ENCODE data around the gene WDR55. TPM values are rescaled to one million over a fixed set of nuclear protein-coding genes. Genes with fewer than 3 reads are reported as not detected.
A peak's percentile ranks its signal among the peaks of the same experiment; 100 is the strongest.

Gene WDR55
- total and polyA plus RNA-seq, 2 of the 13 experiments (the other 11 are each of a cell fraction or from before 2014, with no cell fraction given), result 17.7 to 18.2 TPM

DNA sequence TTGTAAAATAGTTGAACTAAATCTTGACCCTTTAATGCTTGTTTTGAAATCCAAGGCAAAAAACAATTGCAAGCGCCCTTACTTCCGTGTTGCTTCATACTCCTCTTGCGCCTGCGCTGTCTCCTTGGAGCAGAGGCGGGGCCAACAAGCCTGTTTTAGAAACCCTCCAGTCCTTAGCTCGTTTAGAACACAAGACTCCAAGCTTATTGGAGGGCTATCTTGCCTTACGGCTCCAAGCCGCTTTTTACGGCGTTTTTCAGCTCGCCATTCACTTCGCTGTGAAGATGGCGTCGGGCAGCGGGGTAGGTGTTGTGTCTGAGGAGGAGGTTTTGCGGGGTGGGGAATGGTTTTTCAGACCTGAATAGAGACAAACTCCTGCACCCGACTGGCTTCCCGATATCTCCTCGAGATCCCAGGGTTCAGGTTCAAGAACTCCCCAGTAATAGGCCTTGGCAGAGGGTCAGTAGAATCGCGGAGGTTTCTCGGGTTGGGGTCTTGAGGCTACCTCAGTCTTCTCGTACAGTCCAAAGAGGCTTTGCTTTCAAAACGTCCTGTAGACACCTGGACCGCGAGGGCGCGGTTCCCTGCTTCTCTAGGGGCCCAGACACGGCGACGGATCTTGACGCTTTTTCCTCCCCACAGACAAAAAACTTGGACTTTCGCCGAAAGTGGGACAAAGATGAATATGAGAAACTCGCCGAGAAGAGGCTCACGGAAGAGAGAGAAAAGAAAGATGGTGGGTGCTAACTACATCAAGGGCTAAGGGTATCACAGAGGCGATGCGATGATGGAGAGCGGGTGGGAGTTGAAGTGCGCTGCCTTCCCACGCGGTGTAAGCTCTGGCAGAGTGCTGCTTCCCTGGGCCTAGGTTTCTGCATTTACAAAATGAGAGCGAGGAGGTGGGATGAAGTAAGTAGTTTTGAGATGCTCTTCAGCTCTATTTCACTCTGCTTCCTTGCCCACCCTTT lies 35.8 kb downstream of the WDR55 start, which contains the start of gene ZMAT2 (continued):
- TF ChIP-seq HBP1 (CRISPR knock-in tag; IDR thresholded peaks at IDR 0.05; ENCODE audit: low read depth), result peak; percentile 66
- TF ChIP-seq, protein P1, sequence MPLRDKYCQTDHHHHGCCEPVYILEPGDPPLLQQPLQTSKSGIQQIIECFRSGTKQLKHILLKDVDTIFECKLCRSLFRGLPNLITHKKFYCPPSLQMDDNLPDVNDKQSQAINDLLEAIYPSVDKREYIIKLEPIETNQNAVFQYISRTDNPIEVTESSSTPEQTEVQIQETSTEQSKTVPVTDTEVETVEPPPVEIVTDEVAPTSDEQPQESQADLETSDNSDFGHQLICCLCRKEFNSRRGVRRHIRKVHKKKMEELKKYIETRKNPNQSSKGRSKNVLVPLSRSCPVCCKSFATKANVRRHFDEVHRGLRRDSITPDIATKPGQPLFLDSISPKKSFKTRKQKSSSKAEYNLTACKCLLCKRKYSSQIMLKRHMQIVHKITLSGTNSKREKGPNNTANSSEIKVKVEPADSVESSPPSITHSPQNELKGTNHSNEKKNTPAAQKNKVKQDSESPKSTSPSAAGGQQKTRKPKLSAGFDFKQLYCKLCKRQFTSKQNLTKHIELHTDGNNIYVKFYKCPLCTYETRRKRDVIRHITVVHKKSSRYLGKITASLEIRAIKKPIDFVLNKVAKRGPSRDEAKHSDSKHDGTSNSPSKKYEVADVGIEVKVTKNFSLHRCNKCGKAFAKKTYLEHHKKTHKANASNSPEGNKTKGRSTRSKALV (CRISPR knock-in tag; IDR thresholded peaks at IDR 0.05), result no peak
- no peak for TF ChIP-seq ZNF670 (CRISPR knock-in tag; IDR thresholded peaks at IDR 0.05; ENCODE audit: borderline replicate concordance)
- TF ChIP-seq ZNF337 (CRISPR knock-in tag; IDR thresholded peaks at IDR 0.05; ENCODE audit: borderline replicate concordance, low read depth), result 0 out of 2 replicates have a peak, but pooled peaks have one; percentile 66
- TF ChIP-seq, protein P2, sequence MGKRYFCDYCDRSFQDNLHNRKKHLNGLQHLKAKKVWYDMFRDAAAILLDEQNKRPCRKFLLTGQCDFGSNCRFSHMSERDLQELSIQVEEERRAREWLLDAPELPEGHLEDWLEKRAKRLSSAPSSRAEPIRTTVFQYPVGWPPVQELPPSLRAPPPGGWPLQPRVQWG (CRISPR knock-in tag; IDR thresholded peaks at IDR 0.05; ENCODE audit: borderline replicate concordance, low read depth), result no peak
- TF ChIP-seq MYNN (CRISPR knock-in tag; IDR thresholded peaks at IDR 0.05; ENCODE audit: low read depth), result no peak; the same call in 1 of the 2 replicates
- TF ChIP-seq, protein P3, sequence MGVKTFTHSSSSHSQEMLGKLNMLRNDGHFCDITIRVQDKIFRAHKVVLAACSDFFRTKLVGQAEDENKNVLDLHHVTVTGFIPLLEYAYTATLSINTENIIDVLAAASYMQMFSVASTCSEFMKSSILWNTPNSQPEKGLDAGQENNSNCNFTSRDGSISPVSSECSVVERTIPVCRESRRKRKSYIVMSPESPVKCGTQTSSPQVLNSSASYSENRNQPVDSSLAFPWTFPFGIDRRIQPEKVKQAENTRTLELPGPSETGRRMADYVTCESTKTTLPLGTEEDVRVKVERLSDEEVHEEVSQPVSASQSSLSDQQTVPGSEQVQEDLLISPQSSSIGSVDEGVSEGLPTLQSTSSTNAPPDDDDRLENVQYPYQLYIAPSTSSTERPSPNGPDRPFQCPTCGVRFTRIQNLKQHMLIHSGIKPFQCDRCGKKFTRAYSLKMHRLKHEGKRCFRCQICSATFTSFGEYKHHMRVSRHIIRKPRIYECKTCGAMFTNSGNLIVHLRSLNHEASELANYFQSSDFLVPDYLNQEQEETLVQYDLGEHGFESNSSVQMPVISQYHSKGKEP (CRISPR knock-in tag; IDR thresholded peaks at IDR 0.05), result no peak
- no peak for TF ChIP-seq BHLHE40 (IDR thresholded peaks at IDR 0.05; ENCODE audit: low read length)
- peak; percentile 44; the same call in 1 of the 2 replicates for TF ChIP-seq ZNF44 (CRISPR knock-in tag; IDR thresholded peaks at IDR 0.05)
- no peak for TF ChIP-seq HNRNPL (IDR thresholded peaks at IDR 0.05; ENCODE audit: low read depth, low read length)
- no peak for TF ChIP-seq NKX3-1 (CRISPR knock-in tag; IDR thresholded peaks at IDR 0.05)
- TF ChIP-seq KMT2B (CRISPR knock-in tag; IDR thresholded peaks at IDR 0.05), result peak; percentile 90
- peak; percentile 30 for TF ChIP-seq ZEB1 (IDR thresholded peaks at IDR 0.05; ENCODE audit: insufficient replicate concordance, low read depth)
- 0 out of 2 replicates have a peak, but pooled peaks have one; percentile 32 for TF ChIP-seq TMF1 (CRISPR knock-in tag; IDR thresholded peaks at IDR 0.05; ENCODE audit: low read depth)
- TF ChIP-seq, protein P4, sequence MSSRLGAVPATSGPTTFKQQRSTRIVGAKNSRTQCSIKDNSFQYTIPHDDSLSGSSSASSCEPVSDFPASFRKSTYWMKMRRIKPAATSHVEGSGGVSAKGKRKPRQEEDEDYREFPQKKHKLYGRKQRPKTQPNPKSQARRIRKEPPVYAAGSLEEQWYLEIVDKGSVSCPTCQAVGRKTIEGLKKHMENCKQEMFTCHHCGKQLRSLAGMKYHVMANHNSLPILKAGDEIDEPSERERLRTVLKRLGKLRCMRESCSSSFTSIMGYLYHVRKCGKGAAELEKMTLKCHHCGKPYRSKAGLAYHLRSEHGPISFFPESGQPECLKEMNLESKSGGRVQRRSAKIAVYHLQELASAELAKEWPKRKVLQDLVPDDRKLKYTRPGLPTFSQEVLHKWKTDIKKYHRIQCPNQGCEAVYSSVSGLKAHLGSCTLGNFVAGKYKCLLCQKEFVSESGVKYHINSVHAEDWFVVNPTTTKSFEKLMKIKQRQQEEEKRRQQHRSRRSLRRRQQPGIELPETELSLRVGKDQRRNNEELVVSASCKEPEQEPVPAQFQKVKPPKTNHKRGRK (CRISPR knock-in tag; IDR thresholded peaks at IDR 0.05), result no peak
- TF ChIP-seq ZNF331 (CRISPR knock-in tag; IDR thresholded peaks at IDR 0.05), result 0 out of 2 replicates have a peak, but pooled peaks have one; percentile 12
- peak; percentile 24; the same call in 1 of the 2 replicates for TF ChIP-seq MLX (CRISPR knock-in tag; IDR thresholded peaks at IDR 0.05)

All from HepG2 (cell line).